Stimulated activated CD4-positive, alpha-beta T cell treated with anti-CD3 and anti-CD28 coated beads, Interleukin-15, amount 100 ng/mL, for 48 hours (primary cell): ENCODE measurements around the gene MRPL1.

Experiments used
- DNase-seq, 2 donors: peaks; one replicate each; pipeline ENCODE4 v3.0.0-alpha.2; 2020; ENCODE audit warnings: low read depth in 2 of 2

MRPL1 gene

GRCh38 chr4:77862478-77863216, at the start of gene MRPL1:
Gene MRPL1, plus strand, starts transcription at chr4:77862830. Its CDS starts 19 bp downstream, at chr4:77862849.
- DNase-seq = peak; percentile 81 to 84

- no peak for DNase-seq
Measured at GRCh38 chr4:77815636-77816035, 47.0 kb upstream of the MRPL1 start.

GRCh38 chr4:77816546-77816945, 46.1 kb upstream of the MRPL1 start:
- no peak for DNase-seq

- no peak for DNase-seq
Measured at GRCh38 chr4:77817304-77818072, 45.1 kb upstream of the MRPL1 start.

- no peak for DNase-seq
Measured at GRCh38 chr4:77818073-77818601, 44.5 kb upstream of the MRPL1 start.

GRCh38 chr4:77818602-77819403, 43.8 kb upstream of the MRPL1 start, which contains the start of gene CNOT6L:
Gene CNOT6L, minus strand, starts transcription at chr4:77819368. Its CDS starts 60 bp downstream, at chr4:77819308.
- peak in 1 of 2 donors; percentile 65 for DNase-seq

- DNase-seq = peak in 1 of 2 donors; percentile 53
Measured at GRCh38 chr4:77819404-77819842, 43.2 kb upstream of the MRPL1 start.

- DNase-seq = peak; percentile 92 to 93
Measured at GRCh38 chr4:77819843-77820648, 42.6 kb upstream of the MRPL1 start.

GRCh38 chr4:77820649-77821561, 41.7 kb upstream of the MRPL1 start:
- DNase-seq = no peak

- no peak for DNase-seq
Measured at GRCh38 chr4:77821775-77822174, 40.9 kb upstream of the MRPL1 start.

- DNase-seq = no peak
Measured at GRCh38 chr4:77826275-77826674, 36.4 kb upstream of the MRPL1 start.

- DNase-seq = no peak
Measured at GRCh38 chr4:77827343-77827742, 35.3 kb upstream of the MRPL1 start.

- DNase-seq = no peak
Measured at GRCh38 chr4:77833126-77833724, 29.4 kb upstream of the MRPL1 start.

- no peak for DNase-seq
Measured at GRCh38 chr4:77834403-77834802, 28.2 kb upstream of the MRPL1 start.

- no peak for DNase-seq
Measured at GRCh38 chr4:77843628-77844027, 19.0 kb upstream of the MRPL1 start.

- no peak for DNase-seq
Measured at GRCh38 chr4:77844363-77844762, 18.3 kb upstream of the MRPL1 start.

GRCh38 chr4:77845400-77845799, 17.2 kb upstream of the MRPL1 start:
- no peak for DNase-seq

GRCh38 chr4:77845929-77846328, 16.7 kb upstream of the MRPL1 start:
- no peak for DNase-seq

- DNase-seq = no peak
Measured at GRCh38 chr4:77848508-77848907, 14.1 kb upstream of the MRPL1 start.
